Esophagus muscularis mucosa (tissue), 4 donors: Measurements from ENCODE around the gene LRRC61.

ENCODE experiments used
- CTCF ChIP-seq, 3 experiments: fragments of 200-600 bp in 2 of 3; fragments of 450-650 bp in 1 of 3; sonication (generic) in 2 of 3; IDR thresholded peaks; one replicate each; pipeline ENCODE4 v1.5.1; 2017 to 2019; ENCODE audit warnings: antibody characterized with exemption in 3 of 3, mild to moderate bottlenecking in 2 of 3, moderate library complexity in 1 of 3
- EP300 ChIP-seq: sonication (generic); formaldehyde crosslinking; IDR thresholded peaks from one replicate; pipeline ENCODE4 v1.6.1; 2017; ENCODE audit warnings: antibody characterized with exemption
- POLR2A ChIP-seq: fragments of 450-650 bp; IDR thresholded peaks from one replicate; pipeline ENCODE4 v1.6.1; 2017; ENCODE audit warnings: antibody characterized with exemption, moderate library complexity, mild to moderate bottlenecking, low read depth
- POLR2AphosphoS5 ChIP-seq, 2 donors: sonication (generic); formaldehyde crosslinking; IDR thresholded peaks; one replicate each; pipeline ENCODE4 v1.6.1; 2017; ENCODE audit warnings: antibody characterized with exemption in 2 of 2

- TF ChIP-seq CTCF (IDR thresholded peaks at IDR 0.05) (no peak), EP300 (no peak), POLR2AphosphoS5 (IDR thresholded peaks at IDR 0.05) (no peak), POLR2A (no peak)
Observed at GRCh38 chr7:150313870-150314269, 9.3 kb upstream of the LRRC61 start.
